IPS DF 6.9 (cell line): Measurements from ENCODE around the gene PDE8A.
"Not testable (repeated sequence)": the region's sequence is repeated elsewhere in the genome, so short reads cannot be mapped to it uniquely, and the experiment has no call there.

Source experiments
- DNase-seq: peaks from one replicate; pipeline ENCODE4 v3.0.0-alpha.2; 2013; ENCODE audit warnings: low read depth, low spot score
- H3K27ac ChIP-seq: one replicate; pipeline ENCODE4 v1.5.1; 2013; ENCODE audit warnings: low read length, control low read depth
- H3K27me3 ChIP-seq: 2 replicates; pipeline ENCODE4 v1.6.1; 2013; ENCODE audit warnings: mild to moderate bottlenecking, low read length; ENCODE audit not compliant: control insufficient read depth, insufficient read depth
- H3K36me3 ChIP-seq: 2 replicates; pipeline ENCODE4 v1.6.1; 2013; ENCODE audit warnings: low read length; ENCODE audit not compliant: control insufficient read depth, insufficient read depth
- H3K4me1 ChIP-seq: 2 replicates; pipeline ENCODE4 v1.6.1; 2013; ENCODE audit warnings: low read length; ENCODE audit not compliant: control insufficient read depth, insufficient read depth
- H3K4me3 ChIP-seq: 2 replicates; pipeline ENCODE4 v1.5.1; 2013; ENCODE audit warnings: mild to moderate bottlenecking, low read length
- H3K9me3 ChIP-seq: 2 replicates; pipeline ENCODE4 v1.6.1; 2013; ENCODE audit warnings: low read length, inconsistent platforms; ENCODE audit not compliant: control insufficient read depth, insufficient read depth
- WGBS: extraction: QIAGEN DNeasy Blood & Tissue Kit; methylation state at CpG from one replicate; pipeline ENCODE4 v1.1.7; 2013; ENCODE audit warnings: mixed read lengths, missing lambda C conversion rate; ENCODE audit not compliant: insufficient read length, insufficient coverage; 5-methylcytosine and 5-hydroxymethylcytosine counted together

Gene PDE8A

GRCh38 chr15:85167568-85167967, 185.9 kb downstream of the PDE8A start:
- Histone ChIP-seq H3K27ac (no peak overlapping the region), H3K36me3 (no peaks in the 10 kb centered on the region), H3K27me3 (no peaks in the 10 kb centered on the region), H3K4me3 (no peak overlapping the region), H3K4me1 (no peaks in the 10 kb centered on the region), H3K9me3 (peaks cover 3% of the 10 kb centered on the region)
- no peak for DNase-seq
- no CpG with 5 or more reads among the region's 4 CpGs for WGBS

GRCh38 chr15:85168642-85169173, 187.1 kb downstream of the PDE8A start:
- no peaks in the 10 kb centered on the region for H3K27me3 ChIP-seq
- H3K4me3 ChIP-seq = peak overlapping the region; percentile 29; the same call in 1 of the 2 replicates
- H3K4me1 ChIP-seq = no peaks in the 10 kb centered on the region
- H3K9me3 ChIP-seq = peaks cover 4% of the 10 kb centered on the region
- peak; percentile 75 for DNase-seq
- WGBS = no CpG with 5 or more reads among the region's 20 CpGs
- no peaks in the 10 kb centered on the region for H3K36me3 ChIP-seq
- H3K27ac ChIP-seq = no peak overlapping the region

GRCh38 chr15:85171736-85172135, 190.1 kb downstream of the PDE8A start:
- WGBS = no CpG with 5 or more reads among the region's 4 CpGs

GRCh38 chr15:85172846-85173490, 191.3 kb downstream of the PDE8A start:
- no CpG with 5 or more reads among the region's 6 CpGs for WGBS
- DNase-seq = no peak
- H3K27ac ChIP-seq = no peak overlapping the region
- H3K4me1 ChIP-seq = no peaks in the 10 kb centered on the region
- H3K27me3 ChIP-seq = no peaks in the 10 kb centered on the region
- no peak overlapping the region for H3K4me3 ChIP-seq
- H3K36me3 ChIP-seq = no peaks in the 10 kb centered on the region
- peaks cover 4% of the 10 kb centered on the region for H3K9me3 ChIP-seq

More at GRCh38 chr15:85171736-85172135, 190.1 kb downstream of the PDE8A start:
- no peak for DNase-seq
- H3K27ac ChIP-seq = no peak overlapping the region
- H3K4me3 ChIP-seq = no peak overlapping the region
- H3K9me3 ChIP-seq = peaks cover 4% of the 10 kb centered on the region
- H3K27me3 ChIP-seq = no peaks in the 10 kb centered on the region
- H3K4me1 ChIP-seq = no peaks in the 10 kb centered on the region
- H3K36me3 ChIP-seq = no peaks in the 10 kb centered on the region

GRCh38 chr15:85173630-85174029, 192.0 kb downstream of the PDE8A start:
- not testable (repeated sequence) for H3K27ac ChIP-seq, H3K4me3 ChIP-seq
- WGBS = no CpG with 5 or more reads among the region's 5 CpGs

GRCh38 chr15:85174521-85174920, 192.9 kb downstream of the PDE8A start:
- Histone ChIP-seq H3K4me3 (no peak overlapping the region), H3K27ac (no peak overlapping the region), H3K27me3 (no peaks in the 10 kb centered on the region), H3K4me1 (no peaks in the 10 kb centered on the region), H3K9me3 (peaks cover 4% of the 10 kb centered on the region), H3K36me3 (no peaks in the 10 kb centered on the region)
- DNase-seq = no peak
- WGBS = no CpG with 5 or more reads among the region's 4 CpGs

More at GRCh38 chr15:85173630-85174029, 192.0 kb downstream of the PDE8A start:
- H3K4me1 ChIP-seq, DNase-seq, H3K36me3 ChIP-seq, H3K27me3 ChIP-seq, H3K9me3 ChIP-seq: not testable (repeated sequence)

GRCh38 chr15:85177042-85177515, 195.4 kb downstream of the PDE8A start:
- DNase-seq, H3K27ac ChIP-seq: not testable (repeated sequence)
- no CpG with 5 or more reads among the region's 8 CpGs for WGBS

GRCh38 chr15:85178308-85178707, 196.7 kb downstream of the PDE8A start:
- Histone ChIP-seq H3K36me3 (no peaks in the 10 kb centered on the region), H3K4me3 (no peak overlapping the region), H3K27ac (no peak overlapping the region), H3K9me3 (no peaks in the 10 kb centered on the region), H3K4me1 (no peaks in the 10 kb centered on the region), H3K27me3 (no peaks in the 10 kb centered on the region)
- WGBS = 100% methylated on average over 2 of the region's 4 CpGs
- DNase-seq = no peak

More at GRCh38 chr15:85177042-85177515, 195.4 kb downstream of the PDE8A start:
- H3K4me3 ChIP-seq, H3K4me1 ChIP-seq, H3K36me3 ChIP-seq, H3K27me3 ChIP-seq, H3K9me3 ChIP-seq: not testable (repeated sequence)

GRCh38 chr15:85179700-85180099, 198.0 kb downstream of the PDE8A start:
- Histone ChIP-seq H3K4me1 (no peaks in the 10 kb centered on the region), H3K4me3 (no peak overlapping the region), H3K27me3 (no peaks in the 10 kb centered on the region), H3K27ac (no peak overlapping the region), H3K36me3 (no peaks in the 10 kb centered on the region), H3K9me3 (no peaks in the 10 kb centered on the region)
- WGBS = no CpG with 5 or more reads among the region's 3 CpGs
- DNase-seq = no peak

- DNase-seq, H3K36me3 ChIP-seq, H3K4me1 ChIP-seq, H3K4me3 ChIP-seq, H3K27me3 ChIP-seq, H3K27ac ChIP-seq, H3K9me3 ChIP-seq: not testable (repeated sequence)
- no CpG with 5 or more reads among the region's 11 CpGs for WGBS
Observed at GRCh38 chr15:85185350-85185749, 203.7 kb downstream of the PDE8A start.

- not testable (repeated sequence) for H3K27ac ChIP-seq, H3K27me3 ChIP-seq, H3K4me1 ChIP-seq, H3K4me3 ChIP-seq, DNase-seq, H3K9me3 ChIP-seq, H3K36me3 ChIP-seq
- no CpG with 5 or more reads among the region's 3 CpGs for WGBS
Observed at GRCh38 chr15:85188171-85188577, 206.5 kb downstream of the PDE8A start.
